ENCODE data around the gene ITPR1.

GRCh38 chr3:4849739-4850138, 356.6 kb downstream of the ITPR1 start:
- TF ChIP-seq CTCF (conservative IDR thresholded peaks at IDR 0.05; ENCODE audit: low read length) (no peak), EZH2phosphoT487 (IDR thresholded peaks at IDR 0.05; ENCODE audit: borderline replicate concordance) (no peak)

Data from Loucy (cell line).